ENCODE data around the gene TACR1.

Gene TACR1

GRCh38 chr2:75010571-75010970, 188.7 kb downstream of the TACR1 start:
- DNase-seq = no peak

GRCh38 chr2:75007819-75008218, 191.5 kb downstream of the TACR1 start:
- DNase-seq = no peak

- no peak for DNase-seq
Measured at GRCh38 chr2:75007061-75007460, 192.3 kb downstream of the TACR1 start.

- no peak for DNase-seq
Measured at GRCh38 chr2:75006041-75006440, 193.3 kb downstream of the TACR1 start.

GRCh38 chr2:75003773-75004172, 195.5 kb downstream of the TACR1 start:
- DNase-seq = no peak

- no peak for DNase-seq
Measured at GRCh38 chr2:75003276-75003675, 196.0 kb downstream of the TACR1 start.

- peak; percentile 21 for DNase-seq
Measured at GRCh38 chr2:75002007-75002406, 197.3 kb downstream of the TACR1 start.

GRCh38 chr2:74999468-74999867, 199.9 kb downstream of the TACR1 start:
- DNase-seq = no peak
